NT2/D1 (cell line): Measurements from ENCODE around the gene HIGD1A.

Source experiments
- DNase-seq: peaks from one replicate; pipeline ENCODE4 v3.0.0-alpha.2; 2011; ENCODE audit warnings: low read depth, low spot score
- H3K27me3 ChIP-seq: 2 replicates; pipeline ENCODE4 v1.6.0; 2011; ENCODE audit warnings: mild to moderate bottlenecking; ENCODE audit not compliant: insufficient read length, insufficient read depth
- H3K36me3 ChIP-seq: 2 replicates; pipeline ENCODE4 v1.6.1; 2011; ENCODE audit warnings: mild to moderate bottlenecking, low read length, mixed read lengths; ENCODE audit not compliant: insufficient read depth, insufficient read length
- H3K4me1 ChIP-seq: 2 replicates; pipeline ENCODE4 v1.5.1; 2011; ENCODE audit not compliant: insufficient read depth, insufficient read length
- H3K4me3 ChIP-seq: 2 replicates; pipeline ENCODE4 v1.5.1; 2011; ENCODE audit warnings: low read depth; ENCODE audit not compliant: insufficient read length
- H3K9ac ChIP-seq: 2 replicates; pipeline ENCODE4 v1.6.0; 2011; ENCODE audit warnings: low read depth; ENCODE audit not compliant: insufficient read length
- H3K9me3 ChIP-seq: 2 replicates; pipeline ENCODE4 v1.5.1; 2011; ENCODE audit warnings: mild to moderate bottlenecking, low read length; ENCODE audit not compliant: insufficient read depth
- SUZ12 ChIP-seq: IDR thresholded peaks from 2 replicates; pipeline ENCODE4 v1.6.1; 2011; ENCODE audit not compliant: insufficient read length, insufficient read depth; ENCODE audit errors: extremely low read depth
- YY1 ChIP-seq: IDR thresholded peaks from 2 replicates; pipeline ENCODE4 v1.6.1; 2011; ENCODE audit not compliant: insufficient read length, insufficient read depth
- ZNF274 ChIP-seq: IDR thresholded peaks from 2 replicates; pipeline ENCODE4 v1.6.1; 2011; ENCODE audit warnings: mild to moderate bottlenecking, low read depth, low read length

Gene HIGD1A

GRCh38 chr3:42804106-42804830 lies at the start of gene HIGD1A:
Gene HIGD1A, minus strand, starts transcription at chr3:42804490. Its CDS starts 10,237 bp downstream, at chr3:42794253.
- H3K9me3 ChIP-seq = 0 out of 2 replicates have a peak, but pooled peaks cover 8% of the 10 kb centered on the region

GRCh38 chr3:42853739-42854302 lies 49.5 kb upstream of the HIGD1A start:
- H3K4me3 ChIP-seq = no peak overlapping the region
- no peaks in the 10 kb centered on the region for H3K27me3 ChIP-seq
- no peaks in the 10 kb centered on the region for H3K4me1 ChIP-seq
- H3K9me3 ChIP-seq = no peaks in the 10 kb centered on the region
- no peaks in the 10 kb centered on the region for H3K36me3 ChIP-seq
- TF ChIP-seq SUZ12 (no peak), YY1 (no peak), ZNF274 (no peak)
- DNase-seq = no peak
- H3K9ac ChIP-seq = no peak overlapping the region

More at GRCh38 chr3:42804106-42804830, at the start of gene HIGD1A:
- Histone ChIP-seq H3K9ac (peak within 1 kb of the TSS; percentile 94), H3K27me3 (peaks cover 16% of the 10 kb centered on the region), H3K4me1 (no peaks in the 10 kb centered on the region), H3K4me3 (peak within 1 kb of the TSS; percentile 79), H3K36me3 (peaks cover 28% of the 10 kb centered on the region)
- TF ChIP-seq YY1 = no peak
- no peak for TF ChIP-seq SUZ12
- no peak for TF ChIP-seq ZNF274
- peak; percentile 95 for DNase-seq

- Histone ChIP-seq H3K9ac (no peak overlapping the region), H3K9me3 (no peaks in the 10 kb centered on the region), H3K4me3 (no peak overlapping the region), H3K27me3 (no peaks in the 10 kb centered on the region), H3K4me1 (no peaks in the 10 kb centered on the region), H3K36me3 (no peaks in the 10 kb centered on the region)
- no peak for TF ChIP-seq YY1
- DNase-seq = no peak
These were observed 48.8 kb upstream of the HIGD1A start for GRCh38 chr3:42853056-42853455.

- no peaks in the 10 kb centered on the region for H3K4me1 ChIP-seq
- no peak overlapping the region for H3K9ac ChIP-seq
- H3K27me3 ChIP-seq = no peaks in the 10 kb centered on the region
- TF ChIP-seq YY1 (no peak), ZNF274 (no peak), SUZ12 (no peak)
- no peaks in the 10 kb centered on the region for H3K36me3 ChIP-seq
- H3K9me3 ChIP-seq = no peaks in the 10 kb centered on the region
- DNase-seq = no peak
- H3K4me3 ChIP-seq = no peak overlapping the region
These were observed 48.2 kb upstream of the HIGD1A start for GRCh38 chr3:42852441-42852840.

GRCh38 chr3:42851228-42851834 lies 47.0 kb upstream of the HIGD1A start:
- Histone ChIP-seq H3K9me3 (no peaks in the 10 kb centered on the region), H3K4me1 (no peaks in the 10 kb centered on the region), H3K4me3 (no peak overlapping the region), H3K27me3 (no peaks in the 10 kb centered on the region), H3K36me3 (no peaks in the 10 kb centered on the region), H3K9ac (no peak overlapping the region)
- TF ChIP-seq YY1 (no peak), ZNF274 (no peak), SUZ12 (no peak)
- DNase-seq = no peak

GRCh38 chr3:42850263-42850662 lies 46.0 kb upstream of the HIGD1A start:
- TF ChIP-seq SUZ12 (no peak), YY1 (no peak), ZNF274 (no peak)
- no peak for DNase-seq
- Histone ChIP-seq H3K27me3 (no peaks in the 10 kb centered on the region), H3K9me3 (no peaks in the 10 kb centered on the region), H3K9ac (no peak overlapping the region), H3K36me3 (no peaks in the 10 kb centered on the region), H3K4me3 (no peak overlapping the region), H3K4me1 (no peaks in the 10 kb centered on the region)

GRCh38 chr3:42849017-42849416 lies 44.7 kb upstream of the HIGD1A start:
- Histone ChIP-seq H3K9me3 (no peaks in the 10 kb centered on the region), H3K9ac (no peak overlapping the region), H3K4me1 (peaks cover 5% of the 10 kb centered on the region), H3K36me3 (no peaks in the 10 kb centered on the region), H3K27me3 (no peaks in the 10 kb centered on the region), H3K4me3 (no peak overlapping the region)
- no peak for TF ChIP-seq ZNF274
- TF ChIP-seq YY1 = no peak
- no peak for TF ChIP-seq SUZ12
- DNase-seq = no peak
